Motor neuron (in vitro differentiated cells): ENCODE data around the gene BRWD1. TPM values are rescaled to one million over a fixed set of nuclear protein-coding genes. Genes with fewer than 3 reads are reported as not detected.
"Not testable (repeated sequence)": the region's sequence is repeated elsewhere in the genome, so short reads cannot be mapped to it uniquely, and the experiment has no call there.

Source experiments
- ATAC-seq, 8 experiments: fragments of 200-7000 bp; cut with Tn5 transposase; replicated peaks in 6 of 8; 2 replicates each; pipeline ENCODE4 v1.8.0; 2021; ENCODE audit warnings: mild to moderate bottlenecking in 8 of 8, moderate library complexity in 8 of 8
- H3K27ac ChIP-seq, 2 donors: fragments of 250-450 bp; sonication (Bioruptor Pico); 2 replicates each; pipeline ENCODE4 v1.9.0; 2021; ENCODE audit warnings: antibody characterized with exemption in 2 of 2, mild to moderate bottlenecking in 2 of 2, moderate library complexity in 1 of 2
- H3K4me1 ChIP-seq, 2 donors: fragments of 250-450 bp; sonication (Bioruptor Pico); replicated peaks in 1 of 2; 2 replicates each; pipeline ENCODE4 v1.6.1; 2021; ENCODE audit warnings: antibody characterized with exemption in 2 of 2, mild to moderate bottlenecking in 2 of 2, moderate library complexity in 1 of 2
- H3K4me3 ChIP-seq, 5 donors: fragments of 250-450 bp; sonication (Bioruptor Pico); 2 replicates each; pipeline ENCODE4 v1.9.0; 2021; ENCODE audit warnings: antibody characterized with exemption in 5 of 5, mild to moderate bottlenecking in 5 of 5, moderate library complexity in 4 of 5
- WGBS, 10 experiments: fragments of 450-650 bp; shearing (Covaris generic); methylation state at CpG; one replicate each; pipeline ENCODE4 v1.0.0; 2022; 5-methylcytosine and 5-hydroxymethylcytosine counted together
- in situ Hi-C, 9 experiments: fragments of 400-800 bp; cut with MboI; loops; one replicate each; pipeline ENCODE4 v1.15.0; 2021; ENCODE audit warnings: low sequenced_read_pairs in 9 of 9, low pct_unique_long_range_greater_than_20kb in 2 of 9; ENCODE audit not compliant: unreplicated experiment in 9 of 9
- total RNA-seq, 8 experiments: library from RNA; unstranded; fragments of 300-600 nt; gene quantifications; 2 replicates each; pipeline versions ENCODE4 v1.2.3 to v1.2.4, GENCODE V29; 2022

Gene BRWD1
- total RNA-seq, 8 experiments from 2014 or later = 32.5 to 92.8 (median 71.6) TPM

- H3K4me3 ChIP-seq = no peak overlapping the region
- 40 to 100% (median 86%) methylated on average over 1 to 3 of the region's 3 CpGs for WGBS, 10 experiments
- no peak overlapping the region for H3K27ac ChIP-seq
- in situ Hi-C loops = loop anchor here in 1 of 9 experiments (25.0 kb wide), 1 partner anchor 649 kb away; no protein-coding TSS in a partner anchor
- peak in 1 of 8 experiments; percentile 41 for ATAC-seq
- H3K4me1 ChIP-seq = no peaks in the 10 kb centered on the region
Observed at GRCh38 chr21:39161064-39161463, 152.4 kb downstream of the BRWD1 start.

GRCh38 chr21:39159342-39160063 is 153.9 kb downstream of the BRWD1 start:
- ATAC-seq = peak in 3 of 8 experiments; percentile 51 to 86 (median 59)

DNA sequence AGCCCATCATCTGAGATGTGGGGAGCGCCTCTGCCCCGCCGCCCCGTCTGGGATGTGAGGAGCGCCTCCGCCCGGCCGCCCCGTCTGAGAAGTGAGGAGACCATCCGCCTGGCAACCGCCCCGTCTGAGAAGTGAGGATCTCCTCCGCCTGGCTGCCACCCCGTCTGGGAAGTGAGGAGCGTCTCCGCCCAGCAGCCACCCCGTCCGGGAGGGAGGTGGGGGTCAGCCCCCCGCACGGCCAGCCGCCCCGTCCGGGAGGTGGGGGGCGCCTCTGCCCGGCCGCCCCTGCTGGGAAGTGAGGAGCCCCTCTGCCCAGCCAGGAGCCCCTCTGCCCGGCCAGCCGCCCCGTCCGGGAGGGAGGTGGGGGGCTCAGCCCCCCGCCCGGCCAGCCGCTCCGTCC is 156.2 kb downstream of the BRWD1 start:
- not testable (repeated sequence) for ATAC-seq, H3K27ac ChIP-seq, H3K4me1 ChIP-seq, H3K4me3 ChIP-seq
- in situ Hi-C loops = loop anchor here in 1 of 9 experiments (25.0 kb wide), 1 partner anchor 645 kb away; no protein-coding TSS in a partner anchor
- WGBS, 10 experiments = no CpG with 5 or more reads among the region's 34 CpGs

More at GRCh38 chr21:39159342-39160063, 153.9 kb downstream of the BRWD1 start:
- no peaks in the 10 kb centered on the region for H3K4me1 ChIP-seq
- H3K4me3 ChIP-seq = no peak overlapping the region
- H3K27ac ChIP-seq = no peak overlapping the region
- 4 to 91% (median 51%) methylated on average over 2 to 4 of the region's 7 CpGs; no CpG with 5 or more reads in 2 of the 10 experiments for WGBS, 10 experiments
- in situ Hi-C loops = loop anchor here in 1 of 9 experiments (25.0 kb wide), 1 partner anchor 647 kb away; no protein-coding TSS in a partner anchor

DNA sequence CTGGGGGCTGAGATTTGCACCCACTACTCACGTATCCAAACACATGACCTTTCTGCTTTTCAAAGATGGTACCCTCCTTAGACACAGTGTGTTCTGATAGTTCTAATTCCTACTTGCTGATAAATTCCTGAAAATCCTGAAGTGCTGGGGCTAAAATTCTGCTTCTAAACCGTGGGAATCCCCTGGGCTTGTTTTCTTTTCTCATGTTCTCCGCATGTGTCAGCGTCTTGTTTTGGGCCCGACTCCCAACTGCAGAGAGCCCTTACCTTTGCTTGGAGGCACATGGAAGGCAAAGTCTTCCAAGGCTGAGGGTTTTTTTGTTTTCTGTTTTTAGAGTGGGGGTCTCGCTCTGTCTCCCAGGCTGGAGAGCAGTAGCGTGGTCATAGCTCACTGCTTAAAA is 157.4 kb downstream of the BRWD1 start:
- 70 to 100% (median 81%) methylated on average over 1 to 5 of the region's 7 CpGs; no CpG with 5 or more reads in 3 of the 10 experiments for WGBS, 10 experiments
- Histone ChIP-seq H3K4me3 (no peak overlapping the region), H3K4me1 (no peaks in the 10 kb centered on the region), H3K27ac (no peak overlapping the region)
- in situ Hi-C loops = loop anchor here in 1 of 9 experiments (25.0 kb wide), 1 partner anchor 644 kb away; no protein-coding TSS in a partner anchor
- no peak for ATAC-seq

- Histone ChIP-seq H3K4me3 (no peak overlapping the region), H3K4me1 (no peaks in the 10 kb centered on the region), H3K27ac (no peak overlapping the region)
- ATAC-seq = no peak
- in situ Hi-C loops = loop anchor here in 1 of 9 experiments (25.0 kb wide), 1 partner anchor 643 kb away; no protein-coding TSS in a partner anchor
- 90 to 100% (median 92%) methylated on average over 1 to 2 of the region's 2 CpGs; no CpG with 5 or more reads in 7 of the 10 experiments for WGBS, 10 experiments
Observed at GRCh38 chr21:39155578-39155977, 157.9 kb downstream of the BRWD1 start.

DNA sequence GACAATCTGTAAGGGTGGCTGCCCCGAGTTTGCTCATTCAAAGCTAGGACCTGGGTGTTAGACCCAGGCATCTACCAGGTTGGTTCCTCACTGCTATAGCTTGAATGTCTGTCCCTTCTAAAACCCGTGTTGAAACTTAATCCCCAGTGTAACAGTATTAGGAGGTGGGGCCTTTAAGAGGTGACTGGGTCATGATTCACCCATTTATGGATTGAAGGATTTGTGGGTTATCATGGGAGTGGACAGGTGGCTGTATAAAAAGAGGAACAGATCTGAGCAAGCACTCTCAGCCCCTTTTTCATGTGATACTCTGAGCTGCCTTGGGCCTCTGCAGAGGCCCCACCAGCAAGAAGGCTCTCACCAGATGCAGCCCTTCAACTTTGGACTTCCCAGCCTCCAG is 159.6 kb downstream of the BRWD1 start:
- WGBS, 10 experiments = 33 to 100% (median 85%) methylated on average over 1 to 2 of the region's 2 CpGs; no CpG with 5 or more reads in 5 of the 10 experiments
- Histone ChIP-seq H3K27ac (no peak overlapping the region), H3K4me3 (no peak overlapping the region), H3K4me1 (no peaks in the 10 kb centered on the region)
- in situ Hi-C loops = loop anchor here in 1 of 9 experiments (25.0 kb wide), 1 partner anchor 642 kb away; no protein-coding TSS in a partner anchor
- no peak for ATAC-seq

DNA sequence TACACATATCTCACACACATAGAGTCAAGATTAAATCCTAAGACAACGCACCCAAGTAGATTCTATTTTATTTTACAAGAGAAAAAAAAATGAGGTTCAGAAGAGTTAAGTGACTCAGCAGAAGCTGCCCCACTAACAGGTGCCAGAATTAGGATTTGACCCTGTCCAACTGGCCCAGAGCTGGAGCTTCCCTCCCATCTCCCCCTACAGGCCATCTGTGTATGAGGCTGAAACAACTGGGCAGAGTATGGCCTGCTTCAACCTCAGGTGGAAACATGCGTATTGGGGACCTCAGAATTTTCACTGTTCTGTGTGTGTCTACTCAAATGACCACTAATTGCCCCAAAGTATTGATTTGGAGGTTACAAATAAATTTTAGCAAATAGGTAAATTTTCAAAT is 160.1 kb downstream of the BRWD1 start:
- 66 to 100% (median 100%) methylated on average over 1 to 2 of the region's 2 CpGs; no CpG with 5 or more reads in 4 of the 10 experiments for WGBS, 10 experiments
- H3K4me1 ChIP-seq = no peaks in the 10 kb centered on the region
- no peak overlapping the region for H3K4me3 ChIP-seq
- H3K27ac ChIP-seq = no peak overlapping the region
- in situ Hi-C loops = loop anchor here in 1 of 9 experiments (25.0 kb wide), 1 partner anchor 641 kb away; no protein-coding TSS in a partner anchor
- ATAC-seq = peak in 3 of 8 experiments; percentile 61 to 68 (median 68)

- ATAC-seq = no peak
- H3K4me1 ChIP-seq = no peaks in the 10 kb centered on the region
- no peak overlapping the region for H3K4me3 ChIP-seq
- 83 to 100% (median 98%) methylated on average over 1 to 2 of the region's 2 CpGs; no CpG with 5 or more reads in 4 of the 10 experiments for WGBS, 10 experiments
- in situ Hi-C loops = loop anchor here in 1 of 9 experiments (25.0 kb wide), 1 partner anchor 640 kb away; no protein-coding TSS in a partner anchor
- no peak overlapping the region for H3K27ac ChIP-seq
Observed at GRCh38 chr21:39152271-39152670, 161.2 kb downstream of the BRWD1 start.

DNA sequence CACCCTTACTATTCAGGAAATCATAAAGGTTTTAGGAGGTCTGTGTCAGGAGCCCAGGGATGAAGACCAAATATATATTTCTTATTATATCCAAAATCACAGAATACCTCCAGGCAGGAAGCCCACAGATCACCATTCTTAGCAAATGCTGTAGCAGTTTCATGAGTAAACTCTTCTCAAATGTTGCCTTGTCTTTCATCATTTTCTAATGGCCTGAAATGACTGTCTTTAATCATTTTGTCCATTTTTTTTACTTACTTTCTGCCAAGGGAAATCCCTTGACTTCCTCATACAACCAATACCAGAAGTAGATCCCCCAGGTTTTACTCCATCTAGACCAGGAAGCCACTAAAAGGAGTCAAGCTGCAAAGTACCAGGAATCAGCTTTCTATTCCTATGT is 162.6 kb downstream of the BRWD1 start:
- ATAC-seq = no peak
- H3K4me1 ChIP-seq = no peaks in the 10 kb centered on the region
- in situ Hi-C loops = loop anchor here in 1 of 9 experiments (25.0 kb wide), 1 partner anchor 639 kb away; no protein-coding TSS in a partner anchor
- no peak overlapping the region for H3K27ac ChIP-seq
- H3K4me3 ChIP-seq = no peak overlapping the region

- no peak for ATAC-seq
- 60 to 100% (median 91%) methylated on average over 1 to 6 of the region's 6 CpGs; no CpG with 5 or more reads in 1 of the 10 experiments for WGBS, 10 experiments
- H3K27ac ChIP-seq = no peak overlapping the region
- H3K4me3 ChIP-seq = no peak overlapping the region
- no peaks in the 10 kb centered on the region for H3K4me1 ChIP-seq
- in situ Hi-C loops = loop anchor here in 1 of 9 experiments (25.0 kb wide), 1 partner anchor 638 kb away; no protein-coding TSS in a partner anchor
Observed at GRCh38 chr21:39150316-39150715, 163.1 kb downstream of the BRWD1 start.

GRCh38 chr21:39149882-39150281 is 163.6 kb downstream of the BRWD1 start:
- Histone ChIP-seq H3K4me3 (no peak overlapping the region), H3K4me1 (no peaks in the 10 kb centered on the region), H3K27ac (no peak overlapping the region)
- in situ Hi-C loops = loop anchor here (25.0 kb wide), 2 partner anchors 413 to 638 kb away; no protein-coding TSS in a partner anchor
- no peak for ATAC-seq

DNA sequence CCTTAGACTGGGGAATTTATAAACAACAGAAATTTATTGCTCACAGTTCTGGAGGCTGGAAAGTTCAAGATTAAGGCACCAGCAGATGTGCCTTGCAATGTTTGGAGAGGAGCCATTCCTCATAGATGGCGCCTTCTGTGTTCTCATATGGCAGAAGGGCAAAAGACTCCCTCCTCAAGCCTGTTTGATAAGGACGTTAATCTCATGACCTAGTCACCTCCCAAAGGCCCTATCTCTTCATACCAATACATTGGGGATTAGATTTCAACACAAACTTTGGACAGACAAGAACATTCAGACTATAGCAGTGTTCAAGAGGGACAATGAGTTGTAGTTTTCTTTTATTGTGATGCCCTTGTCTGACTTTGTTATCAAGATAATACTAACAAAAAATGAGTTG is 164.5 kb downstream of the BRWD1 start:
- in situ Hi-C loops = loop anchor here (25.0 kb wide), 2 partner anchors 412 to 637 kb away; no protein-coding TSS in a partner anchor
- H3K27ac ChIP-seq = no peak overlapping the region
- WGBS, 10 experiments = 58 to 100% (median 88%) methylated on average over 1 to 2 of the region's 2 CpGs; no CpG with 5 or more reads in 4 of the 10 experiments
- H3K4me1 ChIP-seq = no peaks in the 10 kb centered on the region
- H3K4me3 ChIP-seq = no peak overlapping the region
- ATAC-seq = no peak

DNA sequence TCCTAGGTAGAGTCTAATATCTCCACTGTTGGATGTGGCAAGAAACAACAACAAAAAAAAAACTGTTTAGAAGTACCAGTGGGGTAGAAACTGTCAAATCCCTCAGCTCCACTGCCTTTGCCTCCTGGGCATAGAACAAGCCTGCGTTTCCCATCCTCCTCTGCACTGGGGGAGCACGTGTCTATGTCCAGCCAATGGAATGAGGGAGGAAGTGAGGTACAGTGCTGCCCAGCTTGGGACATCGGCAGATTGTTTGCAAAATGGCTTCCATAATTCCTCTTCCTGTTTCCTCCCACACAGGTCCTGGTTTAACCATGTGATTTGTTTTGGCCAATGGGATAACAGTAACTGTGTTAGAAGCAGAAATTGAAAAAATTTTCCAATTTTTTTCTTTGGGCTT is 169.2 kb downstream of the BRWD1 start:
- 63 to 100% (median 80%) methylated on average over 1 to 3 of the region's 3 CpGs; no CpG with 5 or more reads in 3 of the 10 experiments for WGBS, 10 experiments
- ATAC-seq = no peak
- in situ Hi-C loops = loop anchor here (25.0 kb wide), 2 partner anchors 407 to 632 kb away; no protein-coding TSS in a partner anchor

More for the DNA sequence above, 169.2 kb downstream of the BRWD1 start:
- Histone ChIP-seq H3K4me3 (no peak overlapping the region), H3K27ac (no peak overlapping the region), H3K4me1 (peaks cover 0 to 3% of the 10 kb centered on the region in 2 donors)
